ENCODE results near the gene MAP2K7.
A peak's percentile ranks its signal among the peaks of the same experiment; 100 is the strongest.

The MAP2K7 gene

DNA sequence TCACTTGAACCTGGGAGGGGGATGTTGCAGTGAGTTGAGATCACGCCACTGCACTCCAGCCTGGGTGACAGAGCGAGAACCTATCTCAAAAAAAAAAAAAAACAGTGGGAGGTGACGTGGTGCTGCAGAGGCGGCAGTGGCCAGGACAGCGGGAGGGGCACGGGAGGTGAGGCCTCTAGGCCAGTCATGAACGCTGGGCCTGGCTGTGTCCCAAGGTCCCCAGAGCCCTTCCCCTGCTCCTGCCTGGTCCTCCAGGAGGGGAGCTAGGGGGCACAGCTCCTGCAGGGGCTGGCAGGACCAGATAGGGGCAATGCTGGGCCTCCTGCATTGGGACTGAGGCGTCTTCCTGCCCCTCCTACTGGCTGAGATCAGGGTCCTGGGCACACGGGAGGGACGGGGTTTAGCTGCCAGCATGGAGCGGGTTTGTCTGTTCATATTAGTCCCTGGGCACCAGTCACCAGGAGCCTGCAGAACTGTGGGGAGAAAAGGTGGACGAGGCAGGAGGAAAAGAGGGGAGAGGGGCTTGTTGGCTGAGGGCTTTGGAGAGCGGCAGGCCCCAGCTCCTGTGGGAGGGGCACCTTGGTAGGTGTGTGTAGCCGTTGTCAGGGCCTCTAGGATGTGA is 4.5 kb downstream of the MAP2K7 start (continued):
- no peak for TF ChIP-seq KLF8 (tag by site-specific recombination; IDR thresholded peaks at IDR 0.05)
- TF ChIP-seq, protein P1, sequence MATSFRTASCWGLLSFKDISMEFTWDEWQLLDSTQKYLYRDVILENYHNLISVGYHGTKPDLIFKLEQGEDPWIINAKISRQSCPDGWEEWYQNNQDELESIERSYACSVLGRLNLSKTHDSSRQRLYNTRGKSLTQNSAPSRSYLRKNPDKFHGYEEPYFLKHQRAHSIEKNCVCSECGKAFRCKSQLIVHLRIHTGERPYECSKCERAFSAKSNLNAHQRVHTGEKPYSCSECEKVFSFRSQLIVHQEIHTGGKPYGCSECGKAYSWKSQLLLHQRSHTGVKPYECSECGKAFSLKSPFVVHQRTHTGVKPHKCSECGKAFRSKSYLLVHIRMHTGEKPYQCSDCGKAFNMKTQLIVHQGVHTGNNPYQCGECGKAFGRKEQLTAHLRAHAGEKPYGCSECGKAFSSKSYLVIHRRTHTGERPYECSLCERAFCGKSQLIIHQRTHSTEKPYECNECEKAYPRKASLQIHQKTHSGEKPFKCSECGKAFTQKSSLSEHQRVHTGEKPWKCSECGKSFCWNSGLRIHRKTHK (tag by site-specific recombination; IDR thresholded peaks at IDR 0.05): no peak

DNA sequence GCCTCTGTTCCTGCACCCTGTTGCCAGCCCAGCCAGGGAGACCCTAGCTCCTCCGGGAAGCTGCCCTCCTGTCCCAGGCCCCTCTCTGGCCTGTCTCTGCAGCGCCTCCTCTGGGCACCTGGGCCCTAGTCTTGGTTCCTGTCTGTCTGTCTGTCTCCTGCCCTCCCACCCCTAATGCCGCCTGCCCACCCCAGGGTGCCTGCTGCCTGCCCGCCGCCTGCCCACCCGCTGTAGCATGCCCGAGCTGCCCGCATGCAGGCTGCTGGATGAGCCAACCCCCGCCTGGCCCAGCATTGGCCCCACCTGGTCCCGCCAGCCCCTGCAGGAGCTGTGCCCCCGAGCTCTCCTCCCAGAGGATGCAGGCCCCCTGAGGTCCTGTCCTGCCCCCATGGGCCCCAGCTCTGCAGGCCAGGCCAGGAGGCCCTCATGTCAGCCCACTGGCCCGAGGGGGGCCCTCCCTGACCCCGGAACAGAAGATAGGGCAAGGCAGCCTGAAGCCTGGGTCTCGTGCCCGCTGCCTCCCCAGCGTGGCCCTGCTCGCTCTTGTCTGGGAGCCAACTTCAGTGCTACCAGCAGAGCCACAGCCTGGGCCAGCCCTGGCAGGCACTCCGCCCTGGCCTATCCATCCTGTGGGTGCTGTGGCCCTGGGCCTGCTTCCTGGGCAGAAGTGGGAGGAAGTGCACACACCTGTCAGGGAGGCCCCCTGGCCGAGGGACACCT is 5.2 kb downstream of the MAP2K7 start:
- CTCF ChIA-PET: interaction anchor here (0.6 to 1.7 kb wide), 5 partner anchors 9 to 731 kb away, joined by 3 to 6 read pairs (median 3); no protein-coding TSS in a partner anchor
- no peak overlapping the region for H3K4me3 ChIP-seq (ENCODE audit: low read depth, low read length)

More for the DNA sequence above, 5.2 kb downstream of the MAP2K7 start:
- peaks cover 0 to 45% of the 10 kb centered on the region in 2 experiments; a peak in 2 of 3 replicates for H3K36me3 ChIP-seq (ENCODE audit: control insufficient read depth in 2 of 2, insufficient read depth in 1 of 2, low read length in 2 of 2)
- no peaks in the 10 kb centered on the region for H3K9me3 ChIP-seq (ENCODE audit: control insufficient read depth, insufficient read depth, low read depth, low read length)
- POLR2A ChIA-PET: interaction anchor here (0.6 to 2.7 kb wide), 3 partner anchors 9 to 17 kb away, joined by 3 to 16 read pairs (median 9); partner anchors contain the start of gene SNAPC2
- H3K27ac ChIP-seq (ENCODE audit: extremely low read depth, low read depth, low read length): no peak overlapping the region
- TF ChIP-seq ZNF174 (tag by site-specific recombination; IDR thresholded peaks at IDR 0.05) (no peak), ZNF426 (tag by site-specific recombination; IDR thresholded peaks at IDR 0.05) (no peak), ZNF776 (tag by site-specific recombination; IDR thresholded peaks at IDR 0.05; ENCODE audit: borderline replicate concordance) (no peak), SP2 (tag by site-specific recombination; IDR thresholded peaks at IDR 0.05) (no peak), ZNF140 (tag by site-specific recombination; IDR thresholded peaks at IDR 0.05) (no peak), ZNF202 (tag by site-specific recombination; IDR thresholded peaks at IDR 0.05; ENCODE audit: borderline replicate concordance) (no peak), MEIS1 (CRISPR knock-in tag; IDR thresholded peaks at IDR 0.05; ENCODE audit: borderline replicate concordance) (no peak), ZNF132 (tag by site-specific recombination; IDR thresholded peaks at IDR 0.05; ENCODE audit: borderline replicate concordance) (no peak), GLIS1 (tag by site-specific recombination; IDR thresholded peaks at IDR 0.05) (peak; percentile 83), ZNF423 (tag by site-specific recombination; IDR thresholded peaks at IDR 0.05) (peak; percentile 39; the same call in 1 of the 2 replicates), ZNF37A (tag by site-specific recombination; IDR thresholded peaks at IDR 0.05) (no peak), ZNF510 (tag by site-specific recombination; IDR thresholded peaks at IDR 0.05; ENCODE audit: insufficient replicate concordance) (no peak), ZNF501 (tag by site-specific recombination; IDR thresholded peaks at IDR 0.05) (no peak), GLIS2 (tag by site-specific recombination; IDR thresholded peaks at IDR 0.05) (peak; percentile 54), ZNF10 (tag by site-specific recombination; IDR thresholded peaks at IDR 0.05) (no peak), ZNF660 (tag by site-specific recombination; IDR thresholded peaks at IDR 0.05) (no peak), ZNF416 (tag by site-specific recombination; IDR thresholded peaks at IDR 0.05) (no peak), ZNF843 (tag by site-specific recombination; IDR thresholded peaks at IDR 0.05) (no peak), ZNF521 (tag by site-specific recombination; IDR thresholded peaks at IDR 0.05) (no peak), ZNF311 (tag by site-specific recombination; IDR thresholded peaks at IDR 0.05; ENCODE audit: borderline replicate concordance) (no peak), ZIC2 (tag by site-specific recombination; IDR thresholded peaks at IDR 0.05) (peak; percentile 58; the same call in 1 of the 2 replicates), ZNF530 (tag by site-specific recombination; IDR thresholded peaks at IDR 0.05; ENCODE audit: low read depth) (no peak), ZSCAN23 (tag by site-specific recombination; IDR thresholded peaks at IDR 0.05) (no peak)
- TF ChIP-seq, protein P2, sequence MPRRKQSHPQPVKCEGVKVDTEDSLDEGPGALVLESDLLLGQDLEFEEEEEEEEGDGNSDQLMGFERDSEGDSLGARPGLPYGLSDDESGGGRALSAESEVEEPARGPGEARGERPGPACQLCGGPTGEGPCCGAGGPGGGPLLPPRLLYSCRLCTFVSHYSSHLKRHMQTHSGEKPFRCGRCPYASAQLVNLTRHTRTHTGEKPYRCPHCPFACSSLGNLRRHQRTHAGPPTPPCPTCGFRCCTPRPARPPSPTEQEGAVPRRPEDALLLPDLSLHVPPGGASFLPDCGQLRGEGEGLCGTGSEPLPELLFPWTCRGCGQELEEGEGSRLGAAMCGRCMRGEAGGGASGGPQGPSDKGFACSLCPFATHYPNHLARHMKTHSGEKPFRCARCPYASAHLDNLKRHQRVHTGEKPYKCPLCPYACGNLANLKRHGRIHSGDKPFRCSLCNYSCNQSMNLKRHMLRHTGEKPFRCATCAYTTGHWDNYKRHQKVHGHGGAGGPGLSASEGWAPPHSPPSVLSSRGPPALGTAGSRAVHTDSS (tag by site-specific recombination; IDR thresholded peaks at IDR 0.05): no peak
- TF ChIP-seq, protein P3, sequence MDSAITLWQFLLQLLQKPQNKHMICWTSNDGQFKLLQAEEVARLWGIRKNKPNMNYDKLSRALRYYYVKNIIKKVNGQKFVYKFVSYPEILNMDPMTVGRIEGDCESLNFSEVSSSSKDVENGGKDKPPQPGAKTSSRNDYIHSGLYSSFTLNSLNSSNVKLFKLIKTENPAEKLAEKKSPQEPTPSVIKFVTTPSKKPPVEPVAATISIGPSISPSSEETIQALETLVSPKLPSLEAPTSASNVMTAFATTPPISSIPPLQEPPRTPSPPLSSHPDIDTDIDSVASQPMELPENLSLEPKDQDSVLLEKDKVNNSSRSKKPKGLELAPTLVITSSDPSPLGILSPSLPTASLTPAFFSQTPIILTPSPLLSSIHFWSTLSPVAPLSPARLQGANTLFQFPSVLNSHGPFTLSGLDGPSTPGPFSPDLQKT (IDR thresholded peaks at IDR 0.05; ENCODE audit: borderline replicate concordance, low read depth, low read length): no peak
- TF ChIP-seq, protein P4, sequence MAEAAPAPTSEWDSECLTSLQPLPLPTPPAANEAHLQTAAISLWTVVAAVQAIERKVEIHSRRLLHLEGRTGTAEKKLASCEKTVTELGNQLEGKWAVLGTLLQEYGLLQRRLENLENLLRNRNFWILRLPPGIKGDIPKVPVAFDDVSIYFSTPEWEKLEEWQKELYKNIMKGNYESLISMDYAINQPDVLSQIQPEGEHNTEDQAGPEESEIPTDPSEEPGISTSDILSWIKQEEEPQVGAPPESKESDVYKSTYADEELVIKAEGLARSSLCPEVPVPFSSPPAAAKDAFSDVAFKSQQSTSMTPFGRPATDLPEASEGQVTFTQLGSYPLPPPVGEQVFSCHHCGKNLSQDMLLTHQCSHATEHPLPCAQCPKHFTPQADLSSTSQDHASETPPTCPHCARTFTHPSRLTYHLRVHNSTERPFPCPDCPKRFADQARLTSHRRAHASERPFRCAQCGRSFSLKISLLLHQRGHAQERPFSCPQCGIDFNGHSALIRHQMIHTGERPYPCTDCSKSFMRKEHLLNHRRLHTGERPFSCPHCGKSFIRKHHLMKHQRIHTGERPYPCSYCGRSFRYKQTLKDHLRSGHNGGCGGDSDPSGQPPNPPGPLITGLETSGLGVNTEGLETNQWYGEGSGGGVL (tag by site-specific recombination; IDR thresholded peaks at IDR 0.05): no peak
- TF ChIP-seq, protein P5, sequence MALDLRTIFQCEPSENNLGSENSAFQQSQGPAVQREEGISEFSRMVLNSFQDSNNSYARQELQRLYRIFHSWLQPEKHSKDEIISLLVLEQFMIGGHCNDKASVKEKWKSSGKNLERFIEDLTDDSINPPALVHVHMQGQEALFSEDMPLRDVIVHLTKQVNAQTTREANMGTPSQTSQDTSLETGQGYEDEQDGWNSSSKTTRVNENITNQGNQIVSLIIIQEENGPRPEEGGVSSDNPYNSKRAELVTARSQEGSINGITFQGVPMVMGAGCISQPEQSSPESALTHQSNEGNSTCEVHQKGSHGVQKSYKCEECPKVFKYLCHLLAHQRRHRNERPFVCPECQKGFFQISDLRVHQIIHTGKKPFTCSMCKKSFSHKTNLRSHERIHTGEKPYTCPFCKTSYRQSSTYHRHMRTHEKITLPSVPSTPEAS (tag by site-specific recombination; IDR thresholded peaks at IDR 0.05): no peak
- peaks cover 5% of the 10 kb centered on the region; the same call in 1 of the 2 replicates for H3K4me1 ChIP-seq (ENCODE audit: control insufficient read depth, insufficient read depth, low read length)

All from HEK293 (cell line).